ENCODE measurements around the gene TAF12. TPM values are rescaled to one million over a fixed set of nuclear protein-coding genes. Genes with fewer than 3 reads are reported as not detected.

TAF12 gene
- polyA plus RNA-seq, 1 donor from 2014 or later: 59.3 TPM

- H4K20me1 ChIP-seq (ENCODE audit: insufficient read depth): no peaks in the 10 kb centered on the region
- H3K4me2 ChIP-seq (ENCODE audit: low read length): peak within 1 kb of the TSS; percentile 98
- H3K27ac ChIP-seq (ENCODE audit: low read length): peak within 1 kb of the TSS; percentile 93
- peaks cover 14% of the 10 kb centered on the region for H3F3A ChIP-seq (ENCODE audit: insufficient read depth, low read length, poor library complexity, severe bottlenecking)
- H3K9me3 ChIP-seq (ENCODE audit: low read length): no peaks in the 10 kb centered on the region
- H3K9ac ChIP-seq (ENCODE audit: low read length): peak within 1 kb of the TSS; percentile 96
- no peaks in the 10 kb centered on the region for H3K27me3 ChIP-seq (ENCODE audit: insufficient read depth, low read depth, low read length)
- no peaks in the 10 kb centered on the region for H3K36me3 ChIP-seq (ENCODE audit: insufficient read depth, low read length)
- TF ChIP-seq MXI1 (conservative IDR thresholded peaks at IDR 0.05; ENCODE audit: poor library complexity, severe bottlenecking) (no peak), EP300 (conservative IDR thresholded peaks at IDR 0.05; ENCODE audit: poor library complexity, severe bottlenecking) (no peak), POLR2AphosphoS5 (IDR thresholded peaks at IDR 0.05) (peak; percentile 55), EZH2 (IDR thresholded peaks at IDR 0.05; ENCODE audit: borderline replicate concordance, insufficient read depth, low read length, poor library complexity, severe bottlenecking) (no peak), TAF1 (IDR thresholded peaks at IDR 0.05; ENCODE audit: low read depth) (no peak), SMC3 (conservative IDR thresholded peaks at IDR 0.05; ENCODE audit: poor library complexity) (no peak), RAD21 (conservative IDR thresholded peaks at IDR 0.05) (no peak)
- TF ChIP-seq, protein P1, sequence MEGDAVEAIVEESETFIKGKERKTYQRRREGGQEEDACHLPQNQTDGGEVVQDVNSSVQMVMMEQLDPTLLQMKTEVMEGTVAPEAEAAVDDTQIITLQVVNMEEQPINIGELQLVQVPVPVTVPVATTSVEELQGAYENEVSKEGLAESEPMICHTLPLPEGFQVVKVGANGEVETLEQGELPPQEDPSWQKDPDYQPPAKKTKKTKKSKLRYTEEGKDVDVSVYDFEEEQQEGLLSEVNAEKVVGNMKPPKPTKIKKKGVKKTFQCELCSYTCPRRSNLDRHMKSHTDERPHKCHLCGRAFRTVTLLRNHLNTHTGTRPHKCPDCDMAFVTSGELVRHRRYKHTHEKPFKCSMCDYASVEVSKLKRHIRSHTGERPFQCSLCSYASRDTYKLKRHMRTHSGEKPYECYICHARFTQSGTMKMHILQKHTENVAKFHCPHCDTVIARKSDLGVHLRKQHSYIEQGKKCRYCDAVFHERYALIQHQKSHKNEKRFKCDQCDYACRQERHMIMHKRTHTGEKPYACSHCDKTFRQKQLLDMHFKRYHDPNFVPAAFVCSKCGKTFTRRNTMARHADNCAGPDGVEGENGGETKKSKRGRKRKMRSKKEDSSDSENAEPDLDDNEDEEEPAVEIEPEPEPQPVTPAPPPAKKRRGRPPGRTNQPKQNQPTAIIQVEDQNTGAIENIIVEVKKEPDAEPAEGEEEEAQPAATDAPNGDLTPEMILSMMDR (IDR thresholded peaks at IDR 0.05; ENCODE audit: poor library complexity, severe bottlenecking): peak; percentile 28
- TF ChIP-seq, protein P2, sequence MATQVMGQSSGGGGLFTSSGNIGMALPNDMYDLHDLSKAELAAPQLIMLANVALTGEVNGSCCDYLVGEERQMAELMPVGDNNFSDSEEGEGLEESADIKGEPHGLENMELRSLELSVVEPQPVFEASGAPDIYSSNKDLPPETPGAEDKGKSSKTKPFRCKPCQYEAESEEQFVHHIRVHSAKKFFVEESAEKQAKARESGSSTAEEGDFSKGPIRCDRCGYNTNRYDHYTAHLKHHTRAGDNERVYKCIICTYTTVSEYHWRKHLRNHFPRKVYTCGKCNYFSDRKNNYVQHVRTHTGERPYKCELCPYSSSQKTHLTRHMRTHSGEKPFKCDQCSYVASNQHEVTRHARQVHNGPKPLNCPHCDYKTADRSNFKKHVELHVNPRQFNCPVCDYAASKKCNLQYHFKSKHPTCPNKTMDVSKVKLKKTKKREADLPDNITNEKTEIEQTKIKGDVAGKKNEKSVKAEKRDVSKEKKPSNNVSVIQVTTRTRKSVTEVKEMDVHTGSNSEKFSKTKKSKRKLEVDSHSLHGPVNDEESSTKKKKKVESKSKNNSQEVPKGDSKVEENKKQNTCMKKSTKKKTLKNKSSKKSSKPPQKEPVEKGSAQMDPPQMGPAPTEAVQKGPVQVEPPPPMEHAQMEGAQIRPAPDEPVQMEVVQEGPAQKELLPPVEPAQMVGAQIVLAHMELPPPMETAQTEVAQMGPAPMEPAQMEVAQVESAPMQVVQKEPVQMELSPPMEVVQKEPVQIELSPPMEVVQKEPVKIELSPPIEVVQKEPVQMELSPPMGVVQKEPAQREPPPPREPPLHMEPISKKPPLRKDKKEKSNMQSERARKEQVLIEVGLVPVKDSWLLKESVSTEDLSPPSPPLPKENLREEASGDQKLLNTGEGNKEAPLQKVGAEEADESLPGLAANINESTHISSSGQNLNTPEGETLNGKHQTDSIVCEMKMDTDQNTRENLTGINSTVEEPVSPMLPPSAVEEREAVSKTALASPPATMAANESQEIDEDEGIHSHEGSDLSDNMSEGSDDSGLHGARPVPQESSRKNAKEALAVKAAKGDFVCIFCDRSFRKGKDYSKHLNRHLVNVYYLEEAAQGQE (IDR thresholded peaks at IDR 0.05; ENCODE audit: borderline replicate concordance): no peak
- peak within 1 kb of the TSS; percentile 90 for H3K4me3 ChIP-seq (ENCODE audit: low read length)
- no peaks in the 10 kb centered on the region for H3K9me2 ChIP-seq (ENCODE audit: insufficient read depth, low read length)
- H3K79me2 ChIP-seq (replicated peaks; ENCODE audit: insufficient read depth, low read length): peaks cover 14% of the 10 kb centered on the region
- H2AFZ ChIP-seq (ENCODE audit: low read depth, low read length): peak within 1 kb of the TSS; percentile 95
These were observed 25.5 kb upstream of the TAF12 start, which contains the start of gene GMEB1 for GRCh38 chr1:28668191-28668955. Gene GMEB1 (plus strand): TSS chr1:28668784. CDS start chr1:28683613, 14,829 bp downstream.

- H3K4me3 ChIP-seq (ENCODE audit: low read length): no peak overlapping the region
- no peaks in the 10 kb centered on the region for H3K9me3 ChIP-seq (ENCODE audit: low read length)
- no peak overlapping the region for H2AFZ ChIP-seq (ENCODE audit: low read depth, low read length)
- H3K27ac ChIP-seq (ENCODE audit: low read length): no peak overlapping the region
- no peak overlapping the region for H3K9ac ChIP-seq (ENCODE audit: low read length)
- H3K79me2 ChIP-seq (replicated peaks; ENCODE audit: insufficient read depth, low read length): peaks cover 14% of the 10 kb centered on the region
- no peaks in the 10 kb centered on the region for H3K27me3 ChIP-seq (ENCODE audit: insufficient read depth, low read depth, low read length)
- no peaks in the 10 kb centered on the region for H4K20me1 ChIP-seq (ENCODE audit: insufficient read depth)
- H3K4me2 ChIP-seq (ENCODE audit: low read length): no peak overlapping the region
- H3F3A ChIP-seq (ENCODE audit: insufficient read depth, low read length, poor library complexity, severe bottlenecking): peaks cover 14% of the 10 kb centered on the region
- TF ChIP-seq EZH2 (IDR thresholded peaks at IDR 0.05; ENCODE audit: borderline replicate concordance, insufficient read depth, low read length, poor library complexity, severe bottlenecking): no peak
- TF ChIP-seq MXI1 (conservative IDR thresholded peaks at IDR 0.05; ENCODE audit: poor library complexity, severe bottlenecking): no peak
- TF ChIP-seq SMC3 (conservative IDR thresholded peaks at IDR 0.05; ENCODE audit: poor library complexity): no peak
- TF ChIP-seq, protein P2 (IDR thresholded peaks at IDR 0.05; ENCODE audit: borderline replicate concordance): no peak
- TF ChIP-seq, protein P1 (IDR thresholded peaks at IDR 0.05; ENCODE audit: poor library complexity, severe bottlenecking): no peak
- no peak for TF ChIP-seq TAF1 (IDR thresholded peaks at IDR 0.05; ENCODE audit: low read depth)
- TF ChIP-seq EP300 (conservative IDR thresholded peaks at IDR 0.05; ENCODE audit: poor library complexity, severe bottlenecking): no peak
- TF ChIP-seq POLR2AphosphoS5 (IDR thresholded peaks at IDR 0.05): no peak
- no peak for TF ChIP-seq RAD21 (conservative IDR thresholded peaks at IDR 0.05)
- no peaks in the 10 kb centered on the region for H3K36me3 ChIP-seq (ENCODE audit: insufficient read depth, low read length)
- no peaks in the 10 kb centered on the region for H3K9me2 ChIP-seq (ENCODE audit: insufficient read depth, low read length)
These were observed 23.9 kb upstream of the TAF12 start for GRCh38 chr1:28666806-28667205.

Measured in neural cell (in vitro differentiated cells).